Adrenal gland (tissue), 5 donors: Measurements from ENCODE around the gene RAD9B.

ENCODE experiments used
- CTCF ChIP-seq, 6 experiments: fragments of 450-650 bp in 4 of 6; fragments of 200-600 bp in 2 of 6; sonication (generic) in 1 of 6; IDR thresholded peaks; 1 replicate in 5 of 6; 2 replicates in 1 of 6; pipeline versions ENCODE4 v1.5.1 to v1.8.0; 2016 to 2021; ENCODE audit warnings: antibody characterized with exemption in 6 of 6, mild to moderate bottlenecking in 2 of 6, moderate library complexity in 1 of 6
- POLR2A ChIP-seq, 2 donors: fragments of 450-650 bp; IDR thresholded peaks; one replicate each; pipeline ENCODE4 v1.6.1; 2017; ENCODE audit warnings: antibody characterized with exemption in 2 of 2, mild to moderate bottlenecking in 2 of 2, moderate library complexity in 1 of 2
- donor health status: DM: no; HTN: no; CAD: no.

- TF ChIP-seq CTCF (IDR thresholded peaks at IDR 0.05) (no peak), POLR2A (IDR thresholded peaks at IDR 0.05) (no peak)
Observed at GRCh38 chr12:110516995-110517394, 14.9 kb downstream of the RAD9B start.
